GM18520 (cell line): ENCODE data around the gene CERS6.
"Not testable (repeated sequence)": the region's sequence is repeated elsewhere in the genome, so short reads cannot be mapped to it uniquely, and the experiment has no call there.

ENCODE experiments used
- ATAC-seq: cut with Tn5 transposase; IDR thresholded peaks from one replicate; pipeline ENCODE4 v1.9.1; 2021; ENCODE audit not compliant: unreplicated experiment

Gene CERS6

GRCh38 chr2:168466834-168467565 is 10.9 kb downstream of the CERS6 start:
- no peak for ATAC-seq

GRCh38 chr2:168467729-168468128 is 11.7 kb downstream of the CERS6 start:
- ATAC-seq = no peak

GRCh38 chr2:168468354-168468753 is 12.3 kb downstream of the CERS6 start:
- no peak for ATAC-seq

GRCh38 chr2:168469281-168469988 is 13.4 kb downstream of the CERS6 start:
- peak; percentile 64 for ATAC-seq

GRCh38 chr2:168470320-168471162 is 14.5 kb downstream of the CERS6 start:
- peak; percentile 40 for ATAC-seq

GRCh38 chr2:168471163-168471475 is 15.0 kb downstream of the CERS6 start:
- no peak for ATAC-seq

- no peak for ATAC-seq
Measured at GRCh38 chr2:168475636-168476035, 19.6 kb downstream of the CERS6 start.

GRCh38 chr2:168478206-168478605 is 22.1 kb downstream of the CERS6 start:
- no peak for ATAC-seq

GRCh38 chr2:168480356-168480755 is 24.3 kb downstream of the CERS6 start:
- ATAC-seq = no peak

- no peak for ATAC-seq
Measured at GRCh38 chr2:168480825-168481585, 24.9 kb downstream of the CERS6 start.

- ATAC-seq = no peak
Measured at GRCh38 chr2:168482269-168482668, 26.2 kb downstream of the CERS6 start.

GRCh38 chr2:168482952-168483831 is 27.1 kb downstream of the CERS6 start:
- ATAC-seq = no peak

- ATAC-seq = no peak
Measured at GRCh38 chr2:168486477-168486876, 30.4 kb downstream of the CERS6 start.

GRCh38 chr2:168490015-168490874 is 34.2 kb downstream of the CERS6 start:
- peak; percentile 94 for ATAC-seq

- ATAC-seq = no peak
Measured at GRCh38 chr2:168490946-168491605, 35.0 kb downstream of the CERS6 start.

GRCh38 chr2:168491728-168492127 is 35.7 kb downstream of the CERS6 start:
- not testable (repeated sequence) for ATAC-seq

GRCh38 chr2:168493219-168493618 is 37.1 kb downstream of the CERS6 start:
- not testable (repeated sequence) for ATAC-seq

GRCh38 chr2:168494190-168494711 is 38.2 kb downstream of the CERS6 start:
- ATAC-seq = no peak
